Keratinocyte (primary cell): ENCODE data around the gene PACSIN2.

Experiments used
- EZH2 ChIP-seq: IDR thresholded peaks from one replicate; pipeline ENCODE4 v1.6.1; 2012; ENCODE audit warnings: inconsistent platforms, mild to moderate bottlenecking, low read length, moderate library complexity
- TF ChIP-seq, protein P1 (sequence below), 3 experiments: IDR thresholded peaks in 1 of 3; conservative IDR thresholded peaks in 1 of 3; optimal IDR thresholded peaks in 1 of 3; 2 replicates in 2 of 3; 3 replicates in 1 of 3; pipeline versions ENCODE3 to v1.5.1; 2011; ENCODE audit warnings: low read length in 3 of 3, mild to moderate bottlenecking in 3 of 3, moderate library complexity in 2 of 3, control low read depth in 1 of 3, inconsistent platforms in 1 of 3; ENCODE audit not compliant: insufficient read depth in 2 of 3; ENCODE audit errors: extremely low read depth in 1 of 3

- TF ChIP-seq, protein P1, sequence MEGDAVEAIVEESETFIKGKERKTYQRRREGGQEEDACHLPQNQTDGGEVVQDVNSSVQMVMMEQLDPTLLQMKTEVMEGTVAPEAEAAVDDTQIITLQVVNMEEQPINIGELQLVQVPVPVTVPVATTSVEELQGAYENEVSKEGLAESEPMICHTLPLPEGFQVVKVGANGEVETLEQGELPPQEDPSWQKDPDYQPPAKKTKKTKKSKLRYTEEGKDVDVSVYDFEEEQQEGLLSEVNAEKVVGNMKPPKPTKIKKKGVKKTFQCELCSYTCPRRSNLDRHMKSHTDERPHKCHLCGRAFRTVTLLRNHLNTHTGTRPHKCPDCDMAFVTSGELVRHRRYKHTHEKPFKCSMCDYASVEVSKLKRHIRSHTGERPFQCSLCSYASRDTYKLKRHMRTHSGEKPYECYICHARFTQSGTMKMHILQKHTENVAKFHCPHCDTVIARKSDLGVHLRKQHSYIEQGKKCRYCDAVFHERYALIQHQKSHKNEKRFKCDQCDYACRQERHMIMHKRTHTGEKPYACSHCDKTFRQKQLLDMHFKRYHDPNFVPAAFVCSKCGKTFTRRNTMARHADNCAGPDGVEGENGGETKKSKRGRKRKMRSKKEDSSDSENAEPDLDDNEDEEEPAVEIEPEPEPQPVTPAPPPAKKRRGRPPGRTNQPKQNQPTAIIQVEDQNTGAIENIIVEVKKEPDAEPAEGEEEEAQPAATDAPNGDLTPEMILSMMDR (optimal IDR thresholded peaks at IDR 0.05 in 1 of 3, IDR thresholded peaks at IDR 0.05 in 1 of 3, conservative IDR thresholded peaks at IDR 0.05 in 1 of 3; ENCODE audit: extremely low read depth in 1 of 3, insufficient read depth in 2 of 3, low read length in 3 of 3): peak in 2 of 3 experiments; percentile 24 to 34
- TF ChIP-seq EZH2: no peak
Measured at GRCh38 chr22:42901790-42902508, 113.0 kb downstream of the PACSIN2 start.
